GM12878 (cell line): ENCODE data around the gene OR5AR1. TPM values are rescaled to one million over a fixed set of nuclear protein-coding genes. Genes with fewer than 3 reads are reported as not detected.

ENCODE experiments used
- ATAC-seq: fragments of 200-7000 bp; cut with Tn5 transposase; 3 replicates; pipeline ENCODE4 v1.9.1; 2020; ENCODE audit warnings: mild to moderate bottlenecking, moderate library complexity
- BruUV-seq: library from RNA; stranded (reverse); fragments of 400-500 nt; replicated peaks from 2 replicates; lab custom pipeline; 2021; lab: Mats Ljungman, UMichigan
- CTCF ChIA-PET: fragments of 300-600 bp; sonication (Branson Sonifier 250); formaldehyde crosslinking; extraction: SDS; loops from one replicate; lab custom pipeline; 2021; ENCODE audit warnings: inconsistent platforms; lab: Yijun Ruan, JAX
- POLR2A ChIA-PET: fragments of 350-600 bp; formaldehyde crosslinking; extraction: SDS; loops from one replicate; lab custom pipeline; 2021; ENCODE audit warnings: inconsistent platforms; lab: Charles Lee
- RAD21 ChIA-PET: fragments of 300-600 bp; sonication (Branson Sonifier 250); formaldehyde crosslinking; loops from one replicate; lab custom pipeline; 2023; ENCODE audit warnings: antibody characterized with exemption; ENCODE audit not compliant: unreplicated experiment; lab: Charles Lee
- SMC1A ChIA-PET: fragments of 300-600 bp; sonication (Branson Sonifier 250); formaldehyde crosslinking; loops from one replicate; lab custom pipeline; 2023; ENCODE audit not compliant: unreplicated experiment, uncharacterized antibody; lab: Charles Lee
- DNase-seq: peaks from one replicate; pipeline ENCODE4 v3.0.0-alpha.2; 2011; ENCODE audit warnings: low read depth, low spot score
- FAIRE-seq: peaks from 3 replicates; lab custom pipeline; 2011; peaks lifted over from hg19 to GRCh38; lab: Jason Lieb, UNC
- H2AFZ ChIP-seq: 2 replicates; pipeline ENCODE4 v1.6.0; 2011; ENCODE audit warnings: low read depth, low read length, control low read depth; ENCODE audit not compliant: control insufficient read depth
- H3K27ac ChIP-seq: 2 replicates; pipeline ENCODE4 v1.5.1; 2011; ENCODE audit warnings: control low read depth; ENCODE audit not compliant: control insufficient read depth, insufficient read depth
- H3K27me3 ChIP-seq, 2 experiments: replicated peaks in 1 of 2; 2 replicates each; pipeline versions ENCODE4 v1.6.0 to v1.6.1; 2011; ENCODE audit warnings: low read length in 1 of 2; ENCODE audit not compliant: control insufficient read depth in 2 of 2, insufficient read depth in 2 of 2
- H3K36me3 ChIP-seq, 2 experiments: 2 replicates each; pipeline ENCODE4 v1.5.1; 2011; ENCODE audit warnings: low read length in 1 of 2; ENCODE audit not compliant: control insufficient read depth in 2 of 2, insufficient read depth in 2 of 2
- H3K4me1 ChIP-seq: 2 replicates; pipeline ENCODE4 v1.6.1; 2011; ENCODE audit warnings: mild to moderate bottlenecking, low read length, moderate library complexity, mixed read lengths; ENCODE audit not compliant: control insufficient read depth, insufficient read depth
- H3K4me2 ChIP-seq: 2 replicates; pipeline ENCODE4 v1.6.0; 2011; ENCODE audit warnings: control low read depth; ENCODE audit not compliant: control insufficient read depth, insufficient read depth
- H3K4me3 ChIP-seq: fragments of 200-600 bp; sonication (generic); 2 replicates; pipeline ENCODE4 v1.5.1; 2016
- H3K79me2 ChIP-seq: 2 replicates; pipeline ENCODE4 v1.6.0; 2011; ENCODE audit warnings: low read length; ENCODE audit not compliant: control insufficient read depth, insufficient read depth
- H3K9ac ChIP-seq: 2 replicates; pipeline ENCODE4 v1.8.0; 2011; ENCODE audit warnings: low read length, control low read depth, mixed read lengths; ENCODE audit not compliant: control insufficient read depth, insufficient read depth
- H3K9me3 ChIP-seq: replicated peaks from 3 replicates; pipeline ENCODE4 v1.5.1; 2011; ENCODE audit warnings: mild to moderate bottlenecking, low read length; ENCODE audit not compliant: control insufficient read depth, insufficient read depth
- H4K20me1 ChIP-seq: 2 replicates; pipeline ENCODE4 v1.6.0; 2011; ENCODE audit not compliant: control insufficient read depth, insufficient read depth
- CREM ChIP-seq: IDR thresholded peaks from 2 replicates; pipeline ENCODE4 v1.6.1; 2014; ENCODE audit warnings: antibody characterized with exemption, low read depth
- JUNB ChIP-seq: IDR thresholded peaks from 2 replicates; pipeline ENCODE4 v1.6.1; 2016; ENCODE audit warnings: antibody characterized with exemption, mild to moderate bottlenecking
- KLF5 ChIP-seq: fragments of 450-650 bp; IDR thresholded peaks from 2 replicates; pipeline ENCODE4 v1.6.1; 2014; ENCODE audit warnings: mild to moderate bottlenecking; ENCODE audit not compliant: partially characterized antibody
- MYB ChIP-seq: fragments of 150-350 bp; IDR thresholded peaks from 2 replicates; pipeline ENCODE4 v1.6.1; 2014; ENCODE audit warnings: mild to moderate bottlenecking, low read depth, low read length, borderline replicate concordance
- MYC ChIP-seq: IDR thresholded peaks from 2 replicates; pipeline ENCODE4 v1.6.1; 2011; ENCODE audit warnings: mild to moderate bottlenecking, low read length, moderate library complexity, inconsistent platforms; ENCODE audit not compliant: insufficient read depth, insufficient replicate concordance, insufficient read length, severe bottlenecking
- NR2F1 ChIP-seq: fragments of 450-650 bp; conservative IDR thresholded peaks from 2 replicates; pipeline ENCODE4 v1.6.1; 2017; ENCODE audit warnings: mild to moderate bottlenecking
- RELA ChIP-seq: fragments of 450-650 bp; IDR thresholded peaks from 2 replicates; pipeline ENCODE4 v1.8.0; 2014; ENCODE audit warnings: borderline replicate concordance; ENCODE audit not compliant: partially characterized antibody
- RFX5 ChIP-seq: IDR thresholded peaks from 2 replicates; pipeline ENCODE4 v1.6.1; 2011; ENCODE audit warnings: low read depth, low read length, improper control_type of control experiment
- SIX5 ChIP-seq: IDR thresholded peaks from 2 replicates; pipeline ENCODE4 v1.6.1; 2011; ENCODE audit warnings: mild to moderate bottlenecking, low read depth, low read length, moderate library complexity; ENCODE audit not compliant: severe bottlenecking
- SMC3 ChIP-seq: IDR thresholded peaks from 2 replicates; pipeline ENCODE4 v1.6.1; 2011; ENCODE audit warnings: low read length, improper control_type of control experiment, borderline replicate concordance
- YY1 ChIP-seq: IDR thresholded peaks from 2 replicates; pipeline ENCODE4 v1.6.1; 2011; ENCODE audit warnings: low read depth, mild to moderate bottlenecking, low read length
- ZNF217 ChIP-seq: fragments of 450-650 bp; IDR thresholded peaks from 2 replicates; pipeline ENCODE4 v1.6.1; 2017; ENCODE audit warnings: antibody characterized with exemption, mild to moderate bottlenecking
- WGBS: methylation state at CpG from one replicate; pipeline ENCODE4 v1.1.6; 2016; ENCODE audit warnings: low lambda C conversion rate; ENCODE audit not compliant: insufficient replicate concordance, insufficient coverage; ENCODE audit errors: missing lambda C conversion rate; 5-methylcytosine and 5-hydroxymethylcytosine counted together
- in situ Hi-C: fragments of 300-500 bp; cut with MboI; formaldehyde crosslinking; loops from 9 replicates; pipeline ENCODE4 v1.14.3; 2018; ENCODE audit warnings: mixed read lengths
- intact Hi-C: fragments of 100-400 bp; cut with micrococcal nuclease; formaldehyde crosslinking; loops from one replicate; pipeline ENCODE4 v1.14.2; 2022; ENCODE audit not compliant: unreplicated experiment
- polyA plus RNA-seq, 11 experiments: library from polyadenylated mRNA; depleted of rRNA in 4 of 11; unstranded in 6 of 11; stranded (reverse) in 5 of 11; fragments of >200 nt; fragmentation: Nextera tagmentation in 4 of 11; fragmentation: Illumina TruSeq in 1 of 11; extraction: Ambion mirVana in 4 of 11; extraction: Trizol in 1 of 11; gene quantifications; 1 replicate in 1 of 11; 2 replicates in 10 of 11; pipeline versions ENCODE4 v1.2.1 to v1.2.3, GENCODE V29; 2011 to 2016; ENCODE audit warnings: inconsistent platforms in 2 of 11, missing spikeins in 2 of 11, low read depth in 1 of 11
- total RNA-seq, 4 experiments: library from RNA; depleted of rRNA in 3 of 4; stranded (reverse); fragments of >200 nt in 3 of 4; fragmentation: Illumina TruSeq in 1 of 4; extraction: Trizol in 1 of 4; gene quantifications; 2 replicates each; pipeline versions ENCODE4 v1.2.1 to v1.2.3, GENCODE V29; 2013 to 2021
- TF ChIP-seq, protein P1 (sequence below): IDR thresholded peaks from 2 replicates; pipeline ENCODE4 v1.6.1; 2011; ENCODE audit warnings: borderline replicate concordance, low read depth, mild to moderate bottlenecking, moderate library complexity, mixed read lengths, low read length; ENCODE audit not compliant: insufficient read depth; ENCODE audit errors: extremely low read length
- TF ChIP-seq, protein P2 (sequence below): fragments of 150-350 bp; IDR thresholded peaks from 2 replicates; pipeline ENCODE4 v1.6.1; 2016; ENCODE audit warnings: low read depth, low read length
- TF ChIP-seq, protein P3 (sequence below): fragments of 450-650 bp; formaldehyde crosslinking; IDR thresholded peaks from 2 replicates; pipeline ENCODE4 v1.5.0; 2022; ENCODE audit warnings: mild to moderate bottlenecking, missing genetic modification characterization

The OR5AR1 gene
- total and polyA plus RNA-seq, 10 of the 15 experiments (the other 5 are each of a cell fraction or from before 2014, with no cell fraction given) = not detected

- Histone ChIP-seq H3K36me3 (no peaks in the 10 kb centered on the region), H3K9ac (no peak overlapping the region), H3K9me3 (no peaks in the 10 kb centered on the region), H3K4me1 (no peaks in the 10 kb centered on the region), H3K4me3 (no peak overlapping the region), H3K4me2 (no peak overlapping the region), H3K27ac (no peak overlapping the region), H3K79me2 (no peaks in the 10 kb centered on the region), H4K20me1 (no peaks in the 10 kb centered on the region), H2AFZ (no peak overlapping the region), H3K27me3 (no peaks in the 10 kb centered on the region)
- ChIA-PET CTCF (no interaction called here), POLR2A (no interaction called here), SMC1A (no interaction called here), RAD21 (no interaction called here)
- no peak for FAIRE-seq
- no peak for ATAC-seq
- in situ Hi-C loops (no loop called here), intact Hi-C loops (no loop called here)
- DNase-seq = no peak
- no peak for TF ChIP-seq SIX5
- no peak for TF ChIP-seq MYB
- TF ChIP-seq RFX5 = no peak
- TF ChIP-seq, protein P1, sequence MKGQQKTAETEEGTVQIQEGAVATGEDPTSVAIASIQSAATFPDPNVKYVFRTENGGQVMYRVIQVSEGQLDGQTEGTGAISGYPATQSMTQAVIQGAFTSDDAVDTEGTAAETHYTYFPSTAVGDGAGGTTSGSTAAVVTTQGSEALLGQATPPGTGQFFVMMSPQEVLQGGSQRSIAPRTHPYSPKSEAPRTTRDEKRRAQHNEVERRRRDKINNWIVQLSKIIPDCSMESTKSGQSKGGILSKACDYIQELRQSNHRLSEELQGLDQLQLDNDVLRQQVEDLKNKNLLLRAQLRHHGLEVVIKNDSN = no peak
- no peak for TF ChIP-seq ZNF217
- TF ChIP-seq NR2F1 = no peak
- TF ChIP-seq MYC = no peak
- no peak for TF ChIP-seq SMC3
- TF ChIP-seq KLF5 = no peak
- TF ChIP-seq, protein P2, sequence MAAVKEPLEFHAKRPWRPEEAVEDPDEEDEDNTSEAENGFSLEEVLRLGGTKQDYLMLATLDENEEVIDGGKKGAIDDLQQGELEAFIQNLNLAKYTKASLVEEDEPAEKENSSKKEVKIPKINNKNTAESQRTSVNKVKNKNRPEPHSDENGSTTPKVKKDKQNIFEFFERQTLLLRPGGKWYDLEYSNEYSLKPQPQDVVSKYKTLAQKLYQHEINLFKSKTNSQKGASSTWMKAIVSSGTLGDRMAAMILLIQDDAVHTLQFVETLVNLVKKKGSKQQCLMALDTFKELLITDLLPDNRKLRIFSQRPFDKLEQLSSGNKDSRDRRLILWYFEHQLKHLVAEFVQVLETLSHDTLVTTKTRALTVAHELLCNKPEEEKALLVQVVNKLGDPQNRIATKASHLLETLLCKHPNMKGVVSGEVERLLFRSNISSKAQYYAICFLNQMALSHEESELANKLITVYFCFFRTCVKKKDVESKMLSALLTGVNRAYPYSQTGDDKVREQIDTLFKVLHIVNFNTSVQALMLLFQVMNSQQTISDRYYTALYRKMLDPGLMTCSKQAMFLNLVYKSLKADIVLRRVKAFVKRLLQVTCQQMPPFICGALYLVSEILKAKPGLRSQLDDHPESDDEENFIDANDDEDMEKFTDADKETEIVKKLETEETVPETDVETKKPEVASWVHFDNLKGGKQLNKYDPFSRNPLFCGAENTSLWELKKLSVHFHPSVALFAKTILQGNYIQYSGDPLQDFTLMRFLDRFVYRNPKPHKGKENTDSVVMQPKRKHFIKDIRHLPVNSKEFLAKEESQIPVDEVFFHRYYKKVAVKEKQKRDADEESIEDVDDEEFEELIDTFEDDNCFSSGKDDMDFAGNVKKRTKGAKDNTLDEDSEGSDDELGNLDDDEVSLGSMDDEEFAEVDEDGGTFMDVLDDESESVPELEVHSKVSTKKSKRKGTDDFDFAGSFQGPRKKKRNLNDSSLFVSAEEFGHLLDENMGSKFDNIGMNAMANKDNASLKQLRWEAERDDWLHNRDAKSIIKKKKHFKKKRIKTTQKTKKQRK = no peak
- no peak for TF ChIP-seq YY1
- TF ChIP-seq, protein P3, sequence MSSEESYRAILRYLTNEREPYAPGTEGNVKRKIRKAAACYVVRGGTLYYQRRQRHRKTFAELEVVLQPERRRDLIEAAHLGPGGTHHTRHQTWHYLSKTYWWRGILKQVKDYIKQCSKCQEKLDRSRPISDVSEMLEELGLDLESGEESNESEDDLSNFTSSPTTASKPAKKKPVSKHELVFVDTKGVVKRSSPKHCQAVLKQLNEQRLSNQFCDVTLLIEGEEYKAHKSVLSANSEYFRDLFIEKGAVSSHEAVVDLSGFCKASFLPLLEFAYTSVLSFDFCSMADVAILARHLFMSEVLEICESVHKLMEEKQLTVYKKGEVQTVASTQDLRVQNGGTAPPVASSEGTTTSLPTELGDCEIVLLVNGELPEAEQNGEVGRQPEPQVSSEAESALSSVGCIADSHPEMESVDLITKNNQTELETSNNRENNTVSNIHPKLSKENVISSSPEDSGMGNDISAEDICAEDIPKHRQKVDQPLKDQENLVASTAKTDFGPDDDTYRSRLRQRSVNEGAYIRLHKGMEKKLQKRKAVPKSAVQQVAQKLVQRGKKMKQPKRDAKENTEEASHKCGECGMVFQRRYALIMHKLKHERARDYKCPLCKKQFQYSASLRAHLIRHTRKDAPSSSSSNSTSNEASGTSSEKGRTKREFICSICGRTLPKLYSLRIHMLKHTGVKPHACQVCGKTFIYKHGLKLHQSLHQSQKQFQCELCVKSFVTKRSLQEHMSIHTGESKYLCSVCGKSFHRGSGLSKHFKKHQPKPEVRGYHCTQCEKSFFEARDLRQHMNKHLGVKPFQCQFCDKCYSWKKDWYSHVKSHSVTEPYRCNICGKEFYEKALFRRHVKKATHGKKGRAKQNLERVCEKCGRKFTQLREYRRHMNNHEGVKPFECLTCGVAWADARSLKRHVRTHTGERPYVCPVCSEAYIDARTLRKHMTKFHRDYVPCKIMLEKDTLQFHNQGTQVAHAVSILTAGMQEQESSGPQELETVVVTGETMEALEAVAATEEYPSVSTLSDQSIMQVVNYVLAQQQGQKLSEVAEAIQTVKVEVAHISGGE (CRISPR knock-in tag) = no peak
- no peak for TF ChIP-seq RELA
- TF ChIP-seq CREM = no peak
- TF ChIP-seq JUNB = no peak
- 32% methylated on average over 2 of the region's 2 CpGs for WGBS
- BruUV-seq = no TSS peak
Observed at GRCh38 chr11:56693428-56693827, 29.9 kb downstream of the OR5AR1 start.
